ENCODE measurements around the gene VWA3A. TPM values are rescaled to one million over a fixed set of nuclear protein-coding genes. Genes with fewer than 3 reads are reported as not detected.

Gene VWA3A
- total and polyA plus RNA-seq, 2 of the 8 experiments (the other 6 are each of a cell fraction or from before 2014, with no cell fraction given): 0.05 TPM; not detected in 1

DNA sequence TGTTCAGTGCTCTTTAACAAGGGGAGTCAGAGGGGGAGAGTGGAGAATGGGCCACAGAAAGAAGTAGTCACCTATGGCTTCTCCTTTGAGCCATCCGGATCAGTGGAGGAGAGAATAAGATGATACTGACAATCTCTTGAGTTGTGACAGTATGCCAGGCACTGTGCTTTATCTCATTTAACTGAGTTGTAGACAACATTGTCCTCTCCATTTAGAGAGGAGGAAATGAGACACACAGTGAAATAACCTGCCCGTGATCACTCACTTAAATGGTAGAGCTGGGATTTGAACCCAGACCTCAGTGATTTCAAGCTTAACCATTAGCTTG is 95.9 kb downstream of the VWA3A start:
- H3K9ac ChIP-seq (replicated peaks in 1 of 4; ENCODE audit: extremely low read depth in 1 of 4, low read depth in 3 of 4, low read length in 3 of 4): no peak overlapping the region
- H3K56ac ChIP-seq (replicated peaks; ENCODE audit: insufficient read length, low read depth, low read length): no peak overlapping the region
- no peaks in the 10 kb centered on the region for H4K20me1 ChIP-seq (replicated peaks in 1 of 2; ENCODE audit: control insufficient read depth in 1 of 2, insufficient read depth in 2 of 2, low read length in 2 of 2)
- no peak overlapping the region for H2BK15ac ChIP-seq (ENCODE audit: low read length)
- no peak overlapping the region for H3K4ac ChIP-seq (replicated peaks; ENCODE audit: insufficient read length, low read depth, low read length)
- H4K5ac ChIP-seq (ENCODE audit: insufficient read length, low read depth, low read length): no peak overlapping the region
- H3K18ac ChIP-seq (ENCODE audit: extremely low read depth, low read length): no peak overlapping the region
- H3K4me1 ChIP-seq (replicated peaks in 1 of 4; ENCODE audit: control insufficient read depth in 3 of 4, insufficient read depth in 4 of 4, low read length in 3 of 4): peaks cover 4 to 16% (median 10%) of the 10 kb centered on the region in 4 experiments; a peak in 6 of 7 replicates
- FAIRE-seq: no peak
- H2AFZ ChIP-seq (ENCODE audit: low read length): no peak overlapping the region
- POLR2A ChIA-PET (ENCODE audit: partially characterized antibody): interaction anchor here (0.7 to 1.6 kb wide), 7 partner anchors 10 to 186 kb away, joined by 3 to 4 read pairs (median 3); no protein-coding TSS in a partner anchor
- H3K27me3 ChIP-seq (replicated peaks in 1 of 4; ENCODE audit: control insufficient read depth in 3 of 4, extremely low read depth in 1 of 4, insufficient read depth in 3 of 4, low read length in 3 of 4): peaks cover 0 to 6% (median 2%) of the 10 kb centered on the region in 4 experiments; a peak in 4 of 7 replicates
- no peak overlapping the region for H2BK12ac ChIP-seq (ENCODE audit: low read depth, low read length)
- H3K79me2 ChIP-seq (ENCODE audit: control insufficient read depth in 1 of 2, insufficient read depth in 2 of 2, low read length in 2 of 2): no peaks in the 10 kb centered on the region
- H4K91ac ChIP-seq (replicated peaks; ENCODE audit: insufficient read length, low read length): no peak overlapping the region
- no peaks in the 10 kb centered on the region for H3K79me1 ChIP-seq (ENCODE audit: low read depth, low read length)
- no peak overlapping the region for H2BK20ac ChIP-seq (ENCODE audit: low read length)
- no peak for DNase-seq (ENCODE audit: low read depth in 1 of 2, low spot score in 2 of 2)
- no peak overlapping the region for H2AK5ac ChIP-seq (ENCODE audit: low read depth, low read length)
- H3K23ac ChIP-seq (ENCODE audit: insufficient read length): no peak overlapping the region
- no peak overlapping the region for H3K27ac ChIP-seq (ENCODE audit: low read depth, low read length)
- no peak overlapping the region for H2BK5ac ChIP-seq (ENCODE audit: low read depth, low read length)
- no peak overlapping the region for H4K8ac ChIP-seq (ENCODE audit: extremely low read depth, insufficient read depth, low read length)
- no peak overlapping the region for H2BK120ac ChIP-seq (replicated peaks; ENCODE audit: low read depth, low read length)
- H3K14ac ChIP-seq (ENCODE audit: insufficient read length): no peak overlapping the region
- CTCF ChIA-PET (ENCODE audit: partially characterized antibody): interaction anchor here (0.8 to 8.0 kb wide), 50 partner anchors 8 to 512 kb away, joined by 3 to 127 read pairs (median 6); partner anchors contain the start of genes MOSMO, PDZD9, SDR42E2 and UQCRC2
- H3K4me2 ChIP-seq (ENCODE audit: insufficient read depth in 1 of 2, low read depth in 2 of 2, low read length in 2 of 2): no peak overlapping the region
- TF ChIP-seq HDAC2 (IDR thresholded peaks at IDR 0.05; ENCODE audit: borderline replicate concordance in 1 of 2, low read depth in 2 of 2, low read length in 2 of 2) (no peak), TBP (IDR thresholded peaks at IDR 0.05; ENCODE audit: low read depth, low read length) (no peak), RAD21 (IDR thresholded peaks at IDR 0.05 in 1 of 2, conservative IDR thresholded peaks at IDR 0.05 in 1 of 2; ENCODE audit: low read depth in 2 of 2, low read length in 2 of 2) (no peak), EP300 (IDR thresholded peaks at IDR 0.05; ENCODE audit: borderline replicate concordance in 1 of 2, low read depth in 2 of 2, low read length in 2 of 2) (no peak), BACH1 (IDR thresholded peaks at IDR 0.05; ENCODE audit: low read length) (no peak), PHF8 (conservative IDR thresholded peaks at IDR 0.05; ENCODE audit: low read depth, low read length) (no peak)
- TF ChIP-seq, protein P1, sequence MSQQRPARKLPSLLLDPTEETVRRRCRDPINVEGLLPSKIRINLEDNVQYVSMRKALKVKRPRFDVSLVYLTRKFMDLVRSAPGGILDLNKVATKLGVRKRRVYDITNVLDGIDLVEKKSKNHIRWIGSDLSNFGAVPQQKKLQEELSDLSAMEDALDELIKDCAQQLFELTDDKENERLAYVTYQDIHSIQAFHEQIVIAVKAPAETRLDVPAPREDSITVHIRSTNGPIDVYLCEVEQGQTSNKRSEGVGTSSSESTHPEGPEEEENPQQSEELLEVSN (IDR thresholded peaks at IDR 0.05): no peak
- 82% methylated on average over 2 of the region's 2 CpGs; no CpG with 5 or more reads in 1 of the 2 experiments for WGBS, 2 experiments (ENCODE audit: extremely low coverage in 1 of 2, insufficient coverage in 1 of 2, insufficient read length in 1 of 2, insufficient replicate concordance in 2 of 2, low coverage in 1 of 2, low lambda C conversion rate in 2 of 2, missing lambda C conversion rate in 1 of 2)
- H3K4me3 ChIP-seq (ENCODE audit: extremely low read depth in 1 of 4, insufficient read depth in 2 of 4, low read depth in 3 of 4, low read length in 4 of 4): no peak overlapping the region
- no peaks in the 10 kb centered on the region for H3K36me3 ChIP-seq (ENCODE audit: control insufficient read depth in 2 of 4, insufficient read depth in 4 of 4, low read length in 3 of 4)
- H3K9me3 ChIP-seq (ENCODE audit: insufficient read depth in 2 of 2, low read depth in 1 of 2, low read length in 1 of 2): no peaks in the 10 kb centered on the region
- peaks cover 8% of the 10 kb centered on the region for H3K23me2 ChIP-seq (ENCODE audit: low read depth, low read length)

Data from H1 (cell line).